IPS-15b (cell line): ENCODE data around the gene ZC3H4.
A peak's percentile ranks its signal among the peaks of the same experiment; 100 is the strongest.

Source experiments
- H3K27me3 ChIP-seq: one replicate; pipeline ENCODE4 v1.6.1; 2013; ENCODE audit warnings: low read length; ENCODE audit not compliant: control insufficient read depth, insufficient read depth
- H3K36me3 ChIP-seq: one replicate; pipeline ENCODE4 v1.6.1; 2013; ENCODE audit warnings: low read length; ENCODE audit not compliant: control insufficient read depth, insufficient read depth
- H3K4me1 ChIP-seq: one replicate; pipeline ENCODE4 v1.6.1; 2013; ENCODE audit warnings: mild to moderate bottlenecking, low read length; ENCODE audit not compliant: control insufficient read depth, insufficient read depth
- H3K4me3 ChIP-seq: one replicate; pipeline ENCODE4 v1.5.1; 2013; ENCODE audit warnings: low read depth, low read length
- H3K9ac ChIP-seq: one replicate; pipeline ENCODE4 v1.6.1; 2013; ENCODE audit warnings: low read depth, mild to moderate bottlenecking, low read length
- H3K9me3 ChIP-seq: one replicate; pipeline ENCODE4 v1.6.1; 2013; ENCODE audit warnings: mild to moderate bottlenecking, low read length; ENCODE audit not compliant: control insufficient read depth, insufficient read depth

ZC3H4 gene

GRCh38 chr19:47130589-47131227 is 17.1 kb upstream of the ZC3H4 start, which contains the start of gene SAE1:
Gene SAE1, plus strand, starts transcription at chr19:47130835. Its CDS starts 96 bp downstream, at chr19:47130931.
- Histone ChIP-seq H3K9me3 (no peaks in the 10 kb centered on the region), H3K4me1 (peaks cover 6% of the 10 kb centered on the region), H3K4me3 (peak within 1 kb of the TSS; percentile 99), H3K36me3 (no peaks in the 10 kb centered on the region), H3K9ac (peak within 1 kb of the TSS; percentile 98), H3K27me3 (no peaks in the 10 kb centered on the region)

GRCh38 chr19:47130120-47130588 is 16.6 kb upstream of the ZC3H4 start:
- no peaks in the 10 kb centered on the region for H3K36me3 ChIP-seq
- no peak overlapping the region for H3K4me3 ChIP-seq
- no peaks in the 10 kb centered on the region for H3K27me3 ChIP-seq
- peaks cover 6% of the 10 kb centered on the region for H3K4me1 ChIP-seq
- H3K9me3 ChIP-seq = no peaks in the 10 kb centered on the region
- no peak overlapping the region for H3K9ac ChIP-seq

- no peak overlapping the region for H3K4me3 ChIP-seq
- H3K36me3 ChIP-seq = no peaks in the 10 kb centered on the region
- peaks cover 6% of the 10 kb centered on the region for H3K4me1 ChIP-seq
- H3K9ac ChIP-seq = no peak overlapping the region
- H3K9me3 ChIP-seq = no peaks in the 10 kb centered on the region
- no peaks in the 10 kb centered on the region for H3K27me3 ChIP-seq
Measured at GRCh38 chr19:47129579-47129978, 16.0 kb upstream of the ZC3H4 start.

- no peak overlapping the region for H3K9ac ChIP-seq
- no peaks in the 10 kb centered on the region for H3K4me1 ChIP-seq
- H3K36me3 ChIP-seq = no peaks in the 10 kb centered on the region
- H3K9me3 ChIP-seq = no peaks in the 10 kb centered on the region
- no peak overlapping the region for H3K4me3 ChIP-seq
- H3K27me3 ChIP-seq = no peaks in the 10 kb centered on the region
Measured at GRCh38 chr19:47125669-47125938, 12.0 kb upstream of the ZC3H4 start.

GRCh38 chr19:47124937-47125668 is 11.5 kb upstream of the ZC3H4 start:
- no peaks in the 10 kb centered on the region for H3K36me3 ChIP-seq
- no peak overlapping the region for H3K4me3 ChIP-seq
- no peaks in the 10 kb centered on the region for H3K4me1 ChIP-seq
- no peak overlapping the region for H3K9ac ChIP-seq
- no peaks in the 10 kb centered on the region for H3K9me3 ChIP-seq
- no peaks in the 10 kb centered on the region for H3K27me3 ChIP-seq

GRCh38 chr19:47123406-47123805 is 9.8 kb upstream of the ZC3H4 start:
- H3K4me3 ChIP-seq = no peak overlapping the region
- no peaks in the 10 kb centered on the region for H3K27me3 ChIP-seq
- H3K4me1 ChIP-seq = no peaks in the 10 kb centered on the region

GRCh38 chr19:47122359-47123335 is 9.1 kb upstream of the ZC3H4 start:
- H3K27me3 ChIP-seq = no peaks in the 10 kb centered on the region
- no peaks in the 10 kb centered on the region for H3K4me1 ChIP-seq
- H3K4me3 ChIP-seq = no peak overlapping the region
- H3K9me3 ChIP-seq = no peaks in the 10 kb centered on the region
- H3K9ac ChIP-seq = no peak overlapping the region
- H3K36me3 ChIP-seq = no peaks in the 10 kb centered on the region

More at GRCh38 chr19:47123406-47123805, 9.8 kb upstream of the ZC3H4 start:
- H3K36me3 ChIP-seq = no peaks in the 10 kb centered on the region
- H3K9me3 ChIP-seq = no peaks in the 10 kb centered on the region
- H3K9ac ChIP-seq = no peak overlapping the region

GRCh38 chr19:47120470-47121067 is 7.0 kb upstream of the ZC3H4 start:
- Histone ChIP-seq H3K9ac (no peak overlapping the region), H3K4me3 (no peak overlapping the region), H3K9me3 (no peaks in the 10 kb centered on the region), H3K27me3 (no peaks in the 10 kb centered on the region), H3K4me1 (no peaks in the 10 kb centered on the region), H3K36me3 (no peaks in the 10 kb centered on the region)

GRCh38 chr19:47113850-47114651 is 475 bp upstream of the ZC3H4 start:
- Histone ChIP-seq H3K4me3 (peak overlapping the region; percentile 96), H3K36me3 (no peaks in the 10 kb centered on the region), H3K27me3 (no peaks in the 10 kb centered on the region), H3K9me3 (no peaks in the 10 kb centered on the region), H3K9ac (no peak overlapping the region), H3K4me1 (peaks cover 8% of the 10 kb centered on the region)

- no peaks in the 10 kb centered on the region for H3K27me3 ChIP-seq
- peak overlapping the region; percentile 92 for H3K4me3 ChIP-seq
- H3K4me1 ChIP-seq = peaks cover 21% of the 10 kb centered on the region
- peak overlapping the region; percentile 99 for H3K9ac ChIP-seq
- no peaks in the 10 kb centered on the region for H3K9me3 ChIP-seq
- no peaks in the 10 kb centered on the region for H3K36me3 ChIP-seq
Measured at GRCh38 chr19:47112166-47112996, 1.2 kb downstream of the ZC3H4 start.
